Adipocyte (in vitro differentiated cells): ENCODE results near the gene CD300LG.

Source experiments
- DNase-seq: peaks from one replicate; pipeline ENCODE4 v3.0.0-alpha.2; 2015; ENCODE audit warnings: low read depth
- H3K27me3 ChIP-seq: replicated peaks from 2 replicates; pipeline ENCODE4 v1.7.0; 2013; ENCODE audit warnings: mild to moderate bottlenecking, low read length, moderate library complexity; ENCODE audit not compliant: control insufficient read depth, insufficient read depth
- H3K36me3 ChIP-seq: 2 replicates; pipeline ENCODE4 v1.7.0; 2013; ENCODE audit warnings: low read length, mild to moderate bottlenecking, moderate library complexity; ENCODE audit not compliant: control insufficient read depth, insufficient read depth, severe bottlenecking
- H3K4me1 ChIP-seq: 2 replicates; pipeline ENCODE4 v1.7.0; 2013; ENCODE audit warnings: mild to moderate bottlenecking, low read length, moderate library complexity; ENCODE audit not compliant: control insufficient read depth, insufficient read depth
- H3K4me3 ChIP-seq: 2 replicates; pipeline ENCODE4 v1.7.0; 2013; ENCODE audit warnings: mild to moderate bottlenecking, low read length, moderate library complexity
- H3K9ac ChIP-seq: 2 replicates; pipeline ENCODE4 v1.7.0; 2013; ENCODE audit warnings: mild to moderate bottlenecking, low read length, moderate library complexity
- H3K9me3 ChIP-seq: 2 replicates; pipeline ENCODE4 v1.7.0; 2013; ENCODE audit warnings: mild to moderate bottlenecking, low read length, moderate library complexity; ENCODE audit not compliant: control insufficient read depth

CD300LG gene

DNA sequence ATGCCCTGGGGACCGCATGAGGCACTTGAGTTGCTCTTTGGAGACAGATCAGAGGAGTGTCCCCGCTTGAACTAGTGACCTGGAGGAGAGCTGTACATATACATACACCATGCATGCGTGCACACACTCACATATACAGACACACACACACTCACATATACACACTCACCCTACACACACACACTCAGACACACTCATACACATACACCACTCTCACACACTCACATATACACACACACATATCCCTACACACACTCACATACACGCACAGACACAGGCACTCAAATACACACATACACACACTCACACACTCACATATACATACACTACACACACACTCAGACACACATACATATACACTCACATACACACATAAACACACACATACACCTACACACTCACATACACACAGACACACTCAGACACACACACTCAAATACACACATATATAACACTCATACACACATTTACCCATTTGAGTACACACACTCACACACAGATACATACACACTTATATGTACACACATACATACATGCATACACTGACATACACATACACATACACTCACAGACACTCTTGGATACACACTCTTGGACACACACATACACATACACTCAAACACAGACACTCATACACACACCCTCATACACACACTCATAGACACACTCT lies 65.8 kb downstream of the CD300LG start:
- Histone ChIP-seq H3K4me3 (no peak overlapping the region), H3K36me3 (no peaks in the 10 kb centered on the region), H3K9ac (no peak overlapping the region), H3K4me1 (peaks cover 2% of the 10 kb centered on the region), H3K9me3 (no peaks in the 10 kb centered on the region), H3K27me3 (peaks cover 12% of the 10 kb centered on the region)
- DNase-seq = no peak
